ENCODE results near the gene DLK2.
A peak's percentile ranks its signal among the peaks of the same experiment; 100 is the strongest.

DNA sequence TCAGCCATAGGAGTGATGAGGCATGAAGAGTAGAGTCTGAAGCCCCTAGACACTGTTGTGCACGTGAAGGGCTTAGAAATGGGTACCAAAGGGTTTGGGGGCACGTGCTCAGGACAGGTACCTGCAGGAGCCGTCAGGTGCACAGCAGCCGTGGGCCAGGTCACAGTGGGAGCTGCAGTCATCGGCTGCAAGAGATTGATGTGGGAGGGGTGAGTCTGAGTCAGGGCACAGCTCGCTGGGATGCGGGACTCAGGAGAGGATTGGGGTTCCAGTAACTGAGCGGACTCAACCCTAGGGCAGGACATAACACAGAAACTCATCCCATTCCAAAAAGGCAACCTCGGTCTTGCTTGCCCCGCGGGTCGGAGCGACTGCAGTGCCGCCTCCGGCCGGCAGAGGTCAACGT is 1.1 kb downstream of the DLK2 start:
- TF ChIP-seq, protein P1, sequence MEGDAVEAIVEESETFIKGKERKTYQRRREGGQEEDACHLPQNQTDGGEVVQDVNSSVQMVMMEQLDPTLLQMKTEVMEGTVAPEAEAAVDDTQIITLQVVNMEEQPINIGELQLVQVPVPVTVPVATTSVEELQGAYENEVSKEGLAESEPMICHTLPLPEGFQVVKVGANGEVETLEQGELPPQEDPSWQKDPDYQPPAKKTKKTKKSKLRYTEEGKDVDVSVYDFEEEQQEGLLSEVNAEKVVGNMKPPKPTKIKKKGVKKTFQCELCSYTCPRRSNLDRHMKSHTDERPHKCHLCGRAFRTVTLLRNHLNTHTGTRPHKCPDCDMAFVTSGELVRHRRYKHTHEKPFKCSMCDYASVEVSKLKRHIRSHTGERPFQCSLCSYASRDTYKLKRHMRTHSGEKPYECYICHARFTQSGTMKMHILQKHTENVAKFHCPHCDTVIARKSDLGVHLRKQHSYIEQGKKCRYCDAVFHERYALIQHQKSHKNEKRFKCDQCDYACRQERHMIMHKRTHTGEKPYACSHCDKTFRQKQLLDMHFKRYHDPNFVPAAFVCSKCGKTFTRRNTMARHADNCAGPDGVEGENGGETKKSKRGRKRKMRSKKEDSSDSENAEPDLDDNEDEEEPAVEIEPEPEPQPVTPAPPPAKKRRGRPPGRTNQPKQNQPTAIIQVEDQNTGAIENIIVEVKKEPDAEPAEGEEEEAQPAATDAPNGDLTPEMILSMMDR (conservative IDR thresholded peaks at IDR 0.05; ENCODE audit: low read depth in 2 of 2) = peak; percentile 81 to 94; a peak in 3 of 4 replicates
- TF ChIP-seq EZH2 (IDR thresholded peaks at IDR 0.05; ENCODE audit: low read depth, unreplicated experiment) = no peak
- TF ChIP-seq POLR2AphosphoS5 (IDR thresholded peaks at IDR 0.05; ENCODE audit: low read depth) = no peak
- TF ChIP-seq CREB1 (CRISPR knock-in tag; IDR thresholded peaks at IDR 0.05; ENCODE audit: low read depth) = no peak
- no peak for TF ChIP-seq NANOG (IDR thresholded peaks at IDR 0.05; ENCODE audit: borderline replicate concordance)
- no peak for TF ChIP-seq JUNB (IDR thresholded peaks at IDR 0.05; ENCODE audit: unreplicated experiment)

Measured in GM23338 (cell line).